NCI-H1694 (cell line): ENCODE results near the gene GPSM1.

Experiments
- DNase-seq: peaks from one replicate; lab custom pipeline; 2025; lab: John Stamatoyannopoulos, UW

Gene GPSM1

GRCh38 chr9:136361047-136361753, 33.9 kb downstream of the GPSM1 start:
- DNase-seq = no peak

GRCh38 chr9:136361754-136362449, 34.6 kb downstream of the GPSM1 start:
- no peak for DNase-seq

GRCh38 chr9:136362450-136362784, 35.1 kb downstream of the GPSM1 start:
- DNase-seq = no peak

- DNase-seq = peak; percentile 82
These were observed 36.0 kb downstream of the GPSM1 start, which contains the start of gene DNLZ for GRCh38 chr9:136363106-136363948. TSS of gene DNLZ (minus strand) at chr9:136363744. CDS start at chr9:136363714, 30 bp downstream.

GRCh38 chr9:136363949-136364748, 36.8 kb downstream of the GPSM1 start:
- no peak for DNase-seq

- no peak for DNase-seq
These were observed 37.8 kb downstream of the GPSM1 start for GRCh38 chr9:136364942-136365774.

- DNase-seq = no peak
These were observed 38.5 kb downstream of the GPSM1 start for GRCh38 chr9:136365775-136366222.

- DNase-seq = no peak
These were observed 39.5 kb downstream of the GPSM1 start for GRCh38 chr9:136366826-136367225.

- no peak for DNase-seq
These were observed 40.2 kb downstream of the GPSM1 start for GRCh38 chr9:136367296-136368145.

GRCh38 chr9:136368190-136368589, 40.9 kb downstream of the GPSM1 start:
- DNase-seq = no peak

- no peak for DNase-seq
These were observed 42.7 kb downstream of the GPSM1 start for GRCh38 chr9:136370037-136370436.

GRCh38 chr9:136370687-136371532, 43.6 kb downstream of the GPSM1 start:
- DNase-seq = no peak

- no peak for DNase-seq
These were observed 44.2 kb downstream of the GPSM1 start for GRCh38 chr9:136371533-136371880.

- DNase-seq = no peak
These were observed 44.7 kb downstream of the GPSM1 start for GRCh38 chr9:136372006-136372405.

- DNase-seq = peak; percentile 60
These were observed 45.4 kb downstream of the GPSM1 start for GRCh38 chr9:136372561-136373299.

GRCh38 chr9:136373300-136374182, 46.2 kb downstream of the GPSM1 start, which contains the start of gene CARD9:
TSS of gene CARD9 (minus strand) at chr9:136373669. CDS start at chr9:136372078, 1,591 bp downstream.
- DNase-seq = peak; percentile 60

GRCh38 chr9:136374183-136374575, 46.8 kb downstream of the GPSM1 start:
- DNase-seq = no peak
